T-helper 1 cell treated with Interleukin-12 subunit alpha and Interleukin-12 subunit beta and Interleukin-4 antibody, amounts not matched to agents 30 ng/mL and 1 ng/mL, for 36 hours (primary cell): ENCODE results near the gene HGFAC. TPM values are rescaled to one million over a fixed set of nuclear protein-coding genes. Genes with fewer than 3 reads are reported as not detected.

ENCODE experiments used
- intact Hi-C: fragments of 100-400 bp; cut with micrococcal nuclease; formaldehyde crosslinking; loops from one replicate; pipeline ENCODE4 v1.15.1; 2024
- total RNA-seq: library from RNA; stranded (reverse); gene quantifications from 2 replicates; pipeline ENCODE4 v1.2.3, GENCODE V29; 2022

Gene HGFAC
- total RNA-seq, 1 donor from 2014 or later = not detected

DNA sequence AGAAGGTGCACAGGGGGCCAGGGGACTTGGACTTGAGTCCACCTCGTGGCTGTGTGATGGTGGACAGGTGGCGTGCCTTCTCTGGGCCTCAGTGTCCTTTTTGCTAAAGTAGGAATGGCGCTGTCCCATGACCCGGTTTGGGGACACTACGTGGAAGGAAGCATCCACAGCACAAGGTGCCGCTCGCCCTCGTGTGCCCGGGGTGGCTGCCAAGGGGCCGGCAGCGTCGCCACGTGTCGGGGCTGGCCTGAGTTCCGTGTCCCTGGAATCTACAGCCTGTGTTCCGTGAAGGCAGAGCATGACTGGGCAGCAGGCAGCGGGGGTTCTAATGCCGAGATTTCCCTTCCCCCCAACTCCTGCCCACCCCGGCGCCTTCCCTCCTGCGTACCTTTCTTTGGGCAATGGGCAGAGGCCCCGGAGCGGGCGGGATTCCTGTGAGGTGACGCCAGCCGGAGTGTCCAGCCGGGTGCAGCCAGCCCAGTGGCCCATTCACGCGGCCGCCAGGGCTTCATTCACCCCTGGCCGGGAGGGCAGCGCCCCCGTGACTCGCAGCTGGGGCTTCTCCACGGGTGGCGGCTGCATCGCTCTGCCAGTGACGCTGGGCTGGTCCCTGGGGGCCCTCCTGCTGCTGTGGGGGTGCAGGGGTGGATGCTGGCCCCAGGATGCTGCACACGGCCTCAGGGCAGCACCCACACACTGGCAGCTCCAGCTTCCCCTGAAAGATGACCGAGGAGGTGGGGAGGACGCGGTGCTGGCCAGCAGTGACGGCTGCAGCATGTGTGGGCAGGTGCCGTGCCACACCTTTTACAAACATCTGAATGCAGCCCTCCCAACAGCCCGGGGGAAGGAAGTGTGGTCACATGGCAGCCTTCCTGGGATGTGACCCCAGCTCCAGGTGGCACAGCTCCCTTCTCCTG is 42.5 kb downstream of the HGFAC start:
- intact Hi-C loops = no loop called here

DNA sequence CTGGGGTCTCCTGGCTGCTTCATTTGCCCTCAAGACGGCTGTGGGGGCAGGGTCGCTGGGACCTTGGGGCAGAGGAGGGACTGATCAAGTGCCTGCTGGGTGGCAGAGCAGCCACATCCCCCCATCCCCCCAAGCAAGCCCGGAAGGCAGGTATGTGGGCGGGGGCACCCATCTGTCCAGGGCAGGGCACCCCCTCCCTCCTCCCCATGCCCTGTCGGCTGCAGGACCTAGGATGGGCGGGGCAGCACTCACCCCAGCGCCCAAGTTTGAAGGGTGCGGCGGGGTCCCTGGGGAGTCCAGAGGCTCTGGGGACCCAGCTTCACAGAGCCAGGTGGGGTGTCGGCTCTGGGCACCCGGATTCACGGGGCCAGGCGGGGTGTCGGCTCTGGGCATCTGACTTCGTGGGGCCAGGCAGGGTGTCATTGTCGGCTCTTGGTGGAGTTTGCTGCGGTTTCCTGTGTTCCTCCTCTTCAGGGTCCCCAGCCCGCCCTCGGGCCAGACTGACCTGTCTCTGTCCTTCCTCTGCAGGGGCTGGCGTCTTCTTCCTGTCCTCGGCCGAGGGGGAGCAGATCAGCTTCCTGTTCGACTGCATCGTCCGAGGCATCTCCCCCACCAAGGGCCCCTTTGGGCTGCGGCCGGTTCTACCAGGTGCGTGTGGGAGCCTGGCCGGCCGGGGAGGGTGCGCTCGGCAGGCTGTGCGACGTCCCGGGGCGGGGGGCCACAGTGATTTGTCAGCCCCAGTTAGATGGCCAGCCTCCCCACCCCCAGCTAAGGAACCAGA is 43.4 kb downstream of the HGFAC start:
- intact Hi-C loops = no loop called here

DNA sequence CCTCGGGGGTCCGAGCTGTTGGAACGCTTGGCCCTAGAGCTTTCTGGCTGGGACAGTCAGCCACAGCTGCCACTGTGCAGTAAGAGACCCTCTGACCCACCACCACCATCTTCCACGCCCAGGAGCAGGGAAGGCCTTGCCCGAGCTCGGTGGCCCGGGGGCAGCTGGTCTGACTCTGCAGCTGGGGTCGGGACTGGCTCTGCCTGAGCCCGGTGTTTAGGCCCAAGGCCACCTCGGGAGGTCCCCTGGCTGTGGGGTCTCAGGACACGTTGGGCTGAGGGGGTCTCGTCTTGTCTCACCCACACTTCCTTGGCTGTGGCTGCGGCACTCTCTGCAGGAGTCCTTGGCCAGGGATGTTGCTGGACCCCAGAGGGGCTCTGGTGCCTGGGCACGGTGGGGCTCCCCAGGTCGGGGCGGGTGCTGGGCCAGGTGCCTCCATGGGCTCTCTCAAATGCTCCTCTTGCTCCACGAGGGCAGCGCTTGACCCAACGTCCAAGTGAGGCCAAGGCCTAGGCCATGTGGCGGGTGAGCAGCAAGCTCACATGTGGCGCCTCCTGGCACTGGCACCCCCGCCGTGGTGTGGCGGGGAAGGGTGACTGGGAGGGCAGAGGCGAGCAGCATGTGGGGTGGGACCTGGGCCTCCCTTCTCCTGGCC is 44.2 kb downstream of the HGFAC start:
- intact Hi-C loops = no loop called here

DNA sequence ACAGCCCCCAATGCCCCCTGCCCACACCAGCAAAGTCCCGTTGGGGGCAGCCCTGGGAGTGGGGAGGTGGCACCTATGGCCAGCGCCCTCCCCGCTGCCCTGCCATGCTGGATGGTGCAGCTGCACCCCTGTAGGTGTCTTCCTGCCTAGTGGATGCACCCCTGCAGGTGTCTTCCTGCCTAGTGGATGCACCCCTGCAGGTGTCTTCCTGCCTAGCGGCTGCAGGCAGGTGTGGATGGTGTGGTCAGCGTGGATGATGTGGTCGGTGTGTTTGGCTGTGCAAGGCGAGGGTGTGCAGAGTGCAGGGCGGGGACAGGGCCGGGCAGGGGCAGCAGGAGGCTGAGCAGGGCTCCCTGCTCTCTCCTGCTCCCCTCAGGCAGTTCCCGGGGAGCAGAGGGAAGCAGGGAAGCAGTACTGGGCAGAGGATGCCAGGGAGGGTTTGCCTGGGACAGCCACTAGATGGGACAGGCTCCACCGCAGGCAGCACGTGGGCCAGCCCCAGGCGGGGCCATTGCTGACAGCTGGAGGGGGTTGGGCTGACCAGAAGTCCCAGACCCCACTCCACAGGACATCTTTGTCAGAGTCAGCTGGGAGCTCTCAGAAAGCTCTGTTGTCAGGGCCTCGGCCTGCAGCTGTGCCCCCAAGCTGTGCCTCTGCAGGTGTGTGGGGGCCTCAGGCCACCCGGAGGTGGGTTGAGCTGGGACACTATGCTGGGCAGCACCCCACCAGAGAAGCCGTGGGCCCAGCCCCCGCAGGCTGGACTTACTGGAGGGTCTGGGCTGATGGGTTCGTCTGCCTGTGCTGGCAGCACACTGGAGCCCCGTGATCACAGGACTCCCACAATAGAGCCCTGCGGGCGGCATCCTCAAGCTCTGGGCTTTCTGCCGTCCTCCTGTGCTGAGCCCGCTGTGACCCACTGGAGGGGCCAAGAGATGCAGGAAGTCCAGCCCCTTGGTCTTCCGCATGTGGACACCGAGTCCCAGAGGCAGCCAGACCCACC is 45.1 kb downstream of the HGFAC start:
- intact Hi-C loops = no loop called here

DNA sequence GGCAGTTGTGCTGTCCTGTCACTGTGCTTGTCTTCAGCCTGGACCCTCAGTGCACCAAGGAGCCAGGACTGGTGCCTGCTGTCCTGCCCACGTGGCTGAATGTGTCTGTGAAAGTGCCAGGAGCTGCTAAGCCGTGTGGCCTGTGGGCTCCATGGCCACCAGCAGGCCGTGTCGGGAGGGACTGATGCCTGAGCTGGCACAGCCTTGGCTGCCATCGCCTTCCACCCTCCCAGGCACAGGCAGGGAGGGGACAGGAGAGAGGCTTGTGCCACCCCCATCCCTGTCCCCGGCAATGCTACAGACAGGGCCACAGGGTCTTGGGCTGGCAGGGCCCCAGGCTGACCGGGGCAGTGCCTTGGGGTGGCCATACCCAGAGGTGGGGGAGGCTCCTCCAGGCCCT is 46.1 kb downstream of the HGFAC start:
- intact Hi-C loops = no loop called here

DNA sequence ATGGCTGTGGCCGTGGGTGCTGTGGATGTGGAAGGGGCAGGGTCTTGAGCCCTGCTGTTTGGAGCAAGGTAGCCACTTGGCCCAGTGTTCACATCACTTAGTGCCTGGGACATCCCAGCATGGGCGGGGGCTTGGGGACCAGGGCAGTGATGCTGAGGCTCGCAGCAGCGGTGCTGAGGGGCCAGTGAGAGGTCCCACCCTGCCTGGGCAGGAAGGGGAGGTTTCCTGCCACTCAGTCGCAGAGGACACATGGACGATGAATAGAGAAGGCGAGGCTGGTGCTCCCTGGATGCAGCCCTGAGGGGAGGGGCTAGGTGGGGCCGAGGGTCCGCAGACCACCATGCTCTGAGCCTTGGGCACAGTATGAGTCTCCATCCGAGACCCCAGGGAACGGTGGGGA is 47.1 kb downstream of the HGFAC start:
- intact Hi-C loops = no loop called here

DNA sequence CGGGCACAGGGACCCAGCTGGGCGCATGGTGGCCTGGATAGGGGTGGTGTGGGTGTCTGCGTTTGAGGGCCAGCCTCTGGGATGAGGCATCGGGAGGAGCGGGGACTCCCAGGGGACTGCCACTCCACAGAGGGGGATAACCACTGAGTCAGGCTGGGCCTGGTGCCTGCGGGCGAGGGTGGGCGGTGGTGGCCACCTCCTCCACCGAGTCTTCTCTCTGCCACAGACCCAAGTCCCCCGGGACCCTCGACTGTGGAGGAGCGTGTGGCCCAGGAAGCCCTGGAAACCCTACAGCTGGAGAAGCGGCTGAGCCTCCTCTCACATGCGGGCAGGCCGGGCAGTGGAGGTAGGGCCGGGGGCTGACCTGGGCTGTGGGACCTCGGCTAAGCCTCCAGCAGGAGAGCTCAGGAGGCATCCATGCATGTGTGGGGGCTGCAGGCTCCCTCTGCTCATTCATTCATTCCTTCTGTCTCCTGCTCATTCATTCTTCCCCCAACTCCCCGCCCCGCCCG is 47.7 kb downstream of the HGFAC start:
- intact Hi-C loops = no loop called here

DNA sequence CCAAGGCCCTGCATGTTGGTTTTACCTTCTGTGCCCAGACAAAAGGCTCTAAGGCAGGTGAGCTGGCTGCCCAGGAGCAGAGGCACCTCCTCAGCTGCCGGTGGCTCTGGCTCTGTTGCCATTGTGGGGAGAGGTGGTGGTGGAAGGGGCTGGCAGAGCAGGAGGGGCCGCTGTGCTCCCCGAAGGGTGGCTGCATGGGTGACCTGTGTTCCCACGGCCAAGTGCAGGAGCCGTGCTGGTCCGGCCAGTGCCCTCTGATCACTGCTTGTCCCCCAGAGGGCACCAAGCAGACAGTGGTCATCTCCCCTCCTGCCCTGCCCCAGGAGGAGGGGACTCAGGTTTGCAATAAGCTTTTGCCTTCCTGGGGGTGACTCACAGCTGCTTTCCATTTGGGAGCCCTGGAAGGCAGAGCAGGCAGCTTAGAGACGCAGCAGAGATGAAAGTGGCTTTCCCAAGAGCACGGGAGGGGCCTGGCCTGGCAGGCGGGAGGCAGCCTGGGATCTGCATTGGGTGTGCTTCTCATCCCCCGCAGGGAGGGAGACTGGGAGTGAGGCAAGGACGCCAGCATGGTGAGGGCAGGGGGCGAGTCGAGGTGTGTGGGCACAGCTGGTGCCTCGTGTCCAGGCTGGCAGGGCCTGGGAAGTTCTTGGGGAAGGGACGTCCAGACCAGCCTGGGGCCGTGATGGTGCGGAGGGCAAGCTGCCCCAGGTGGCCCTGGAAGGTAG is 50.1 kb downstream of the HGFAC start:
- intact Hi-C loops = no loop called here

DNA sequence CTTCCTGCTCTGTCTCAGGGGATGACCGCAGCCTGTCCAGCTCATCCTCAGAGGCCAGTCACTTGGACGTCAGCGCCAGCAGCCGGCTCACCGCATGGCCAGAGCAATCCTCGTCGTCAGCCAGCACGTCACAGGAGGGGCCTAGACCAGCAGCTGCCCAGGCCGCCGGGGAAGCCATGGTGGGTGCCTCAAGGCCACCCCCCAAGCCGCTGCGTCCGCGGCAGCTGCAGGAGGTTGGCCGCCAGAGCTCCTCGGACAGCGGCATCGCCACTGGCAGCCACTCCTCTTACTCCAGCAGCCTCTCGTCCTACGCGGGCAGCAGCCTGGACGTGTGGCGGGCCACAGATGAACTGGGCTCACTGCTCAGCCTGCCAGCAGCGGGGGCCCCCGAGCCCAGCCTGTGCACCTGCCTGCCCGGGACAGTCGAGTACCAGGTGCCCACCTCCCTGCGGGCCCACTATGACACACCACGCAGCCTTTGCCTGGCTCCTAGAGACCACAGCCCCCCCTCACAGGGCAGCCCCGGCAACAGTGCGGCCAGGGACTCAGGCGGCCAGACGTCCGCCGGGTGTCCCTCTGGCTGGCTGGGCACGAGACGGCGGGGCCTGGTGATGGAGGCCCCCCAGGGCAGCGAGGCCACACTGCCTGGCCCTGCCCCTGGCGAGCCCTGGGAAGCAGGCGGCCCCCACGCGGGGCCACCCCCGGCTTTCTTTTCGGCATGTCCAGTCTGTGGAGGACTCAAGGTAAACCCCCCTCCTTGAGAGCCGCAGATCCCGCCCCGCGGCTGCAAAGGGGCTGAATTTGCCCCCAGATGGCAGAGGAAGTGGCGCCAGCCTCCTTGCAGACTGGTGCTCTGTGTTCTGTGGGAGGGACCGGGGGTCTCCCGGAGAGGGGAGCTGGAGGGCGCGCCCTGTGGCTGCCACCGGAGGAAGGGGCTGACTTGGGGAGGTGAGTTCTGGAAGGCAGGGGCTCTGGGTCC is 51.3 kb downstream of the HGFAC start:
- intact Hi-C loops = no loop called here

DNA sequence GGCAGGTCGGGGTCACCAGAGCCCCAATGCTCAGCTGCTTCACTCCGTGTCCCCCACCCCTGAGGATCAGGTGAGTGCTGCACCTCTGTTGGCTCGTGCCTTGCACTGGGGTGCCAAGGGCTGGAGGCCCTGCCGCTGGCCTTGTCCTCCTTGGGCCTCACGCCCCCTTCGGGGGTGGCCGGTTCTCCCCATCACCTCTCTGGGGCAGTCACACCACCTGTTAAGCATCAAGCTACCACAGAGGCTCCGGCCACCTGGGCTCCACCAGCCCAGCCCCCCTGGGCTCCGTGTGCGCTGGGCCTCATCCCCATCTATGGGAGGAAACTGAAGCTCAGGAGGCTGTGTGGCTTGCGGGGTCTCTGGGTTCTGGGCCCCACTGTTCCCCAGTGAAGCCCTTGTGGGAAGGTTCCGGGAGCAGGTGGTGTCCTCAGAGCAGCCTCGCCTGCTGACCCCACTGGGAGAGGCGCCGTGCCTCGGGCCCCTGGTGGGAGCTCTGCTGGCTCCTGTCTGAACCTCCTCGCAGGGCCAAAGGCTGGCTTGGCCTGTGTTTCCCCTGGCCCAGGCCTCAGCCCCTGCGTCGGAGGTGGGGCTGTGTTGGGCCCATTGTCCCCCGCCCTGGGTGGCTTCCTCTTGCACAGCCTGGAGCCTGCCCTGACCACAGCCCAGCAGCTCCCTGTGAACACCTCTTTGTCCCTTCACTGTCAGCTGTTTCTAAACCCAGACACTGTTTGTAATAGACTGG is 52.1 kb downstream of the HGFAC start:
- intact Hi-C loops = no loop called here

DNA sequence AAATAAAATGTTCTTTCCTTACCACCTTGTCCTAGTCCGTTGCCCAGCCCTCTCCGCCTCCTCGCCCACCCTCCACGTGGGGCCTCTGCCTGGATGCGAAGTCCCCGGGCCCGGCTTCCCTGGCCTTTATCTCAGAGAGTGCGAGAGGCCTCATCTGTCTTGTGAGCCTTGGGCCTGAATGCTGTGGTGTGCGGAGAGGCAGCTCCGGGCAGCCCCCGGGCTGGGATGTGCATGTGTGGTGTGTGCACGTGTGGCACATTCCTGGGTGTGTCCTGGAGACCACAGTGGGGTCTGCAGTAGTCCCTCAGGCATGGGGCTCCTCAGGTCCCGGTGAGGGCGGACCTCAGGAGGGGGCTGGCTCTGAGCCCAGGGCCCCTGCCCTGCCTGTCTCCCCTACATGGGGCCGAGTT is 52.7 kb downstream of the HGFAC start:
- intact Hi-C loops = no loop called here

DNA sequence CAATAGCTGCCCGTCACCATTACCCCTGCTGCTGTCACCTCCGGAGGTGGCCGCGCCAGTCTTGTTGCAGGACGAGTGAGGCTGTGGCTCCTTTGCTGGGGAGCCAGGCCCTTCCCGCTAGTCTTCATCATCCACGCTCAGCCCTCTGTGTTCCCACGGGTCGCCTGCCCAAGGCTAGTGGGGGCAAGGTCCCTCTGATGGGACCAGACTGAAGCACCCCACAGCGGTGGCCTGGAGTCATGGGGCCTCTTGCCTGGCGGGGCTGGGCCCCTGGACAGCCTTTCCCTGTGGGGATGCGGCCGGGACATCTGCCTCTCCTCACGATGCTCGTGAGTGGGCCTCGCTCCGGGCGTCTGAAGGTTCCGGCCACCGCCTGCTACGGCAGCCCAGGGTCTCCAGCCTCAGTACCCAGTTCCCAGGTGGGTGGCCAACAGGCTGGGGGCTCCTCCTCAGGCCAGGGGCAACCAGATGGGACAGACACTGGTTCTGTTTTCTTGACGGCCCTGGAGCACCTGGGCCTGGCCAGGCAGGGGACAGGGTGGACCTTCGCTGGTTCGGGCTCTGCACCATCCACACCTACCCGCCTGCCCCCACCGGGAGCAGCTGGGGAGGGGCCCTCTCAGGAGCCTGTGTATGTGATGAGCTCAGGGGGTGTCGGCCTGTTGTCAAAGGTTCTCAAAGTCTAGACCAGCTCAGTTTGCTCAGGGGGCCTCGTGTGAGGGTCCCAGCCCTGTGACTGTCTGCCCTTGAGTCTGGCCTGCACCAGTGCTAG is 53.6 kb downstream of the HGFAC start:
- intact Hi-C loops = no loop called here

DNA sequence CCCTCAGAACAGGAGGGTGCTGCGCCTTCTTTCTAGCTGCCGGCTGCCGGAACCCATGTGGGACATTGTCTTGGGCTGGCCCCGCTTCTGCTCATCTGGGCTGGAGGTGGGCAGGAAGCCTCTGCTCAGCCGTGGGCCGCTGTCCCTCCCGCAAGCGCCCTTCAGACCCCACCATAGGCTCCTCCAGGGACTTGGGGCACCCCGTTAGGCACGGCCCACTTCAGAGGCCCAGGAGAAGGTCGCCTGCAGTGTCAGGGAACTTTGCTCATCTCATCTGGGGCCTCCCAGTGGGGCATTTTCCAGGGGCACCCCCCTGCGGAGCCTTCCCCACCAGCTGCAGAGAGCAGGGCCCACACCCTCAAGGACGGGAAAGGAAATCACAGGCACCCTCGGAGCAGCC is 54.3 kb downstream of the HGFAC start:
- intact Hi-C loops = no loop called here

DNA sequence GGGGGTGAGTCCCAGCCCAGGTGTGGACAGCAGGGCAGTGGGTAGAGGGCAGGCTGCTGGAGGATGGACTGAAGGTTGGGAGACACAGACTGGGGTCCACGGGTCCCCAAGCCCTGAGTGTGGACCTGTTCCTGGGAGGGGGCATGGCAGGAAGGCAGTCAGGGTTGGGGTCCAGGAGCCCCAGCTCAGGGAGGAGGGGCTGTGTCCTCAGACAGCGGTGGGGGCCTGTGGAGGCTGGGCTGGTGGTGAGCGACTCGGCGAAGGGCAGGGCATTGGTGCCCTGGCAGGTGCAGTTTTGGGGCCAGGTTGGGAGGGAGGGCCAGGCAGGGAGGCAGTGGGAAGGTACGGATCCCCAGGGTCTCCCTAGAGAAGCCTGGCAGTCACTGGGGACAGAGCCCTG is 55.3 kb downstream of the HGFAC start:
- intact Hi-C loops = no loop called here

DNA sequence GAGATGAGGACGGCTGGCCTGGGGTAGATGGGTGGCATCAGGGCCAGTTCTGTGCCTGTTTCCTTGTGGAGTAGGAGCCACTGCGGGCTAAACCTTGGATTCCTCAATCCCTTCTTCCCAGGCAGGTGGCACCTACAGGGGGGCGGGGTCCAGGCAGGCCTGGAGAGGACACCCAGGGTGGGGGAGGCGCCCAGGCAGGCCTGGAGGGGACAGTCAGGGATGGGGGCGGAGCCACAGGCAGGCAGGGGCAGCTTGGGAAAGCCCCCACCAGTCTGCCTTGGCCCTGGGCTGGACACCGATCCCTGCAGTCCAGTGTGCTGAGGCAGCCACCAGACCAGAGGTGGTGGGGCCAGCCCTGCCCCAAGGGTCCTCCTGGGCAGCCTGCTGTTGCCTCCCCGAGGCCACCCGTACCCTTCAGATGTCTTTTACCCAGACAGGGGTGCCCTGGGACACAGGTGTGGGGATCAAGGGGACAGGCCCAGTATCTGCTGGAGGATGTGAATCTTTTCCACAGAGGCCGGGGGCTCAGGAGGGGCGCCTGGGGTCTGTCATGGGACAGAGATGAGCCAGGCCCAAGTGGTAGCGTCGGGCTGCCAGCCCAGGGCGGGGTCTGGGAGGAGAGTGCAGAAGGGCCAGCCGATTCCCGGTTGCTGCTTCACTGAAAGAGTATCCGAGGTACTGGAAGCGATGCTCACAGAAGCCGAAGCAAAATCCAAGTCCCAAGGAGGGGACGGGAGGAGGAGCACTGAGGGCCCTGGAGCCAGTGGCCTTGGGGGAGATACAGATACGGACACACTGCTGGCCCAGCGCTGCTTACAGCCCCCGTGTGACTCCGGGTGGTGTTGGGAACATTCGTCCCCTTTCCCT is 56.0 kb downstream of the HGFAC start:
- intact Hi-C loops = no loop called here

DNA sequence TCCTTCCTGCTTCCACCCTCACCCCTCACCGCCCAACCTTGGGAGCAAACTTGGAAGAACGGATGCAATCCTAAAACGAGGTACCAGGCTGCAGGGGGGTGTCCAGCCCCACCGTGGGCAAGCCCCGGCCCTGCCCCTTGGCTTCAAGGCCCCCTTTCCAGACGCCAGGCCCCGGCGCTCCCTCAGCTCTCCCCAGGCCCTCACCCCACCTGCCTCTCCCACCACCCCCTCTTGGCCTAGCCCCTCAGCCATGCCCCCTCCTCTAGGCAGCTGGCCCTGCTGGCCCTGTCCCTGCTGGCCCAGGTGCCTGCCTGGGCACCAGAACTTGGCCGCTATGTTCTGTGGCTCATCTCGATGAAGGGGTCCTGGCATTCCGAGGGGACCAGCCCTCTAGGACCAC is 56.6 kb downstream of the HGFAC start:
- intact Hi-C loops = no loop called here
